Neural cell (in vitro differentiated cells): ENCODE results near the gene RABGAP1L.
A peak's percentile ranks its signal among the peaks of the same experiment; 100 is the strongest.

Source experiments
- CTCF ChIP-seq: fragments of 450-650 bp; IDR thresholded peaks from 2 replicates; pipeline ENCODE4 v1.5.1; 2014; ENCODE audit warnings: antibody characterized with exemption, mild to moderate bottlenecking, moderate library complexity; ENCODE audit not compliant: poor library complexity, severe bottlenecking
- RAD21 ChIP-seq: fragments of 450-650 bp; conservative IDR thresholded peaks from 2 replicates; pipeline ENCODE4 v1.6.1; 2014; ENCODE audit warnings: antibody characterized with exemption, mild to moderate bottlenecking, moderate library complexity

- no peak for TF ChIP-seq CTCF
- TF ChIP-seq RAD21 = peak; percentile 23
Observed at GRCh38 chr1:175023043-175023921, 864.0 kb downstream of the RABGAP1L start, which contains the start of gene MRPS14.
